ENCODE results near the gene CDCP1.
"Not testable (repeated sequence)": the region's sequence is repeated elsewhere in the genome, so short reads cannot be mapped to it uniquely, and the experiment has no call there.

Gene CDCP1

DNA sequence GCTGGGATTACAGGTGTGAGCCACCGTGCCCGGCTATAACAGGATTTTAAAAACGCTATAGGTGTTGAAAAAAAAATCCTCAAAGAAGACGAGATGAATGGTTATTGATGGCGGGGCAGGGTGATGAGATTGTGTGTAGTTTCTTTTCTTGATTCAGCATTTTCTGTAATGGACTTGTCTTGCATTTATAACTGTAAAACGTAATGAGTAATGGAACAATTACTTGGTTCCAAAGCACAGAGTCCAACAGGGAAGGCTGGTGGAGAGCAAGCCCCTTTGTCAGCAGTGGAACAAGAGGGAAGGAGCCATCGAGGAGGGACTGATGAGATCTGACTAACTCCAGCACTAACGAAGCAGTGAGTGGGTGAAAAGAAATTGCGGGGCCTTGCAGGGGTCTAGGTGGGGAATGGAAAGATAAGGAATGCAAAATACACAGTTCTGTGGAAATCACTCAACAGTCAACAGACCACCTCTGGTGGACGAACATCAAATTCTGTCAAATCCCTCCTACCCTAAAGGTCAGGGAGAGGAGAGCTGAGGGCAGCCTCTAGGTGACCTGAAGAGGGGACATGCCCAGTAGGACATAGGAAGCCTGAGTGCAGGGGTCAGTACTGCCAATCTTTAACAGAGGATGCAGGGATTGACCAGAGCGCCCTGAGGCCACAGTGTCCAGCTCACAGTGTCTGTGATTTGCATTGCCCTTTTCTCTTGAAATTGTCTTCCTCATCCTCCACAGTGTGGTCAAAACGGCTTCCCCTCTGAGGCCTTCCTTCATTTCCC lies 23.1 kb upstream of the CDCP1 start:
- DNase-seq: no peak

GRCh38 chr3:45168451-45168850 lies 22.3 kb upstream of the CDCP1 start:
- DNase-seq: no peak

- peak; percentile 85 for DNase-seq
Observed at GRCh38 chr3:45167011-45167911, 21.1 kb upstream of the CDCP1 start.

GRCh38 chr3:45166321-45166879 lies 20.2 kb upstream of the CDCP1 start:
- no peak for DNase-seq

DNA sequence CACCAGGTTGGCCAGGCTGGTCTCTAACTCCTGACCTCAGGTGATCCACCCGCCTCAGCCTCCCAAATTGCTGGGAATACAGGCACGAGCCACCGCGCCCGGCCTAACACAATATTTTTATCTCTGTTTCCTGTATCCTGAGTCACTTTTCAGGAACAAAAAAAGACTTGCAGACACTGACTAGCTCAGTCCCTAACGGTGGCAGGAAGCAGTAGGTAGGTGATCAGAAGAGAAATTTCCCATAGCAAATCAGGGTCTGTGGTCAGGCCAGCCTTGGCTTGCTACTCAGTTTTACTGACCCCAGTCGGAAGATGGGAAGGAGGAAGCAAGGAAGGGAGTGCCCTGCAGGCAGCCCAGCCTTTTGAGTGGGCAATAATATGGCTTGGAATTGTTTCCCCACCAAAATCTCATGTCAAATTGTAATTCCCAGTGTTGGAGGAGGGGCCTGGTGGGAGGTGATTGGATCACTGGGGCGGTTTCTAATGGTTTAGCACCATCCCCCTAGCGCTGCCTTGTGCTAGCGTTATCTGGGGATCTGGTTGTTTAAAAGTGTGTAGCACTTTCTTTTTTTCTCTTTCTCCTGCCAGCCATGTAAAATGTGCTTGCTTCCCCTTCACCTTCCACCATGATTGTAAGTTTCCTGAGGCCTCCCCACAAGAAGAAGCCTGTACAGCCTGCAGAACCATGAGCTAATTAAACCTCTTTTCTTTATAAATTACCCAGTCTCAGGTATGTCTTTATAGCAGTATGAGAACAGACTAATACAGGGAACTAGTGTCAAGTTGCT lies 19.5 kb upstream of the CDCP1 start:
- DNase-seq: no peak

GRCh38 chr3:45164056-45164455 lies 17.9 kb upstream of the CDCP1 start:
- DNase-seq: no peak

GRCh38 chr3:45163481-45163880 lies 17.3 kb upstream of the CDCP1 start:
- DNase-seq: no peak

GRCh38 chr3:45154641-45155147 lies 8.5 kb upstream of the CDCP1 start:
- DNase-seq: no peak

- DNase-seq: no peak
Observed at GRCh38 chr3:45153658-45154437, 7.7 kb upstream of the CDCP1 start.

DNA sequence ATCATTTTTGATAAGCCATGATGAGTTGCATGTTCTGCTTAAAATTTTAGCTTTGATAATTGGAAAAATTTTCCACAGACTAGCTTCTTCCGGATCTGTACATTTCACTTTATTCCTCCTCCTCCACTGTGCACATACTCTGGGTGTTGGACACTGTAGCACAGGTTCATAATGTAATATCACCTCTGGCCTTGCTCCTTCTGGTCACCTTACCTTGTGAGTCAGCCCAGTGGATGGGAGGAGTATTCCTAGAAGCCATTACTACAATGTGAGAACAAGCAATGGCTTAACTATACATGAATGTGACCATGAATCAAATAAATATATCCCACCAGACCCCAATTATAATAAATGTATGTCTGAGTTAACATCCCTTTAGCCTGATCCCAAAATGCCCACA lies 6.1 kb upstream of the CDCP1 start:
- no peak for DNase-seq

GRCh38 chr3:45151100-45151499 lies 4.9 kb upstream of the CDCP1 start:
- DNase-seq: no peak

DNA sequence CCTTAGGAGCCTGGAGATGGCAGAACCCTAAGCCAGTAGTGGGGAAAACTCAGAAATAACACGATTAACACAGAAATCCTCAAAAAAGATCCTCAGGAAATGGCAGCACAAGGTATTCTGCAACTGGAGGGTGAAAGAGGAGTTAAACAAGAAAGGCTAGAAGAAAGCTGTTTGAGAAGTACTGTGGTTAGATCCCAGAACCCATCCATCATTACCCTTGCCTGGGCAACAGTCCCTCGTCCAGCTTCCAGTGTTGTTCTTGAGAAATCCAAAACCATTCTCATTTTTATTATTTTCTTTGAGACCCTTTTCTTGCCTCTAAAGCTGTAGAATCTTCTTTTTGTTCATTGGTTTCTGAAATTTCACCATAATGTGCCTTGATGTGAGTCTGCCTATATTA lies 2.7 kb upstream of the CDCP1 start:
- no peak for DNase-seq

DNA sequence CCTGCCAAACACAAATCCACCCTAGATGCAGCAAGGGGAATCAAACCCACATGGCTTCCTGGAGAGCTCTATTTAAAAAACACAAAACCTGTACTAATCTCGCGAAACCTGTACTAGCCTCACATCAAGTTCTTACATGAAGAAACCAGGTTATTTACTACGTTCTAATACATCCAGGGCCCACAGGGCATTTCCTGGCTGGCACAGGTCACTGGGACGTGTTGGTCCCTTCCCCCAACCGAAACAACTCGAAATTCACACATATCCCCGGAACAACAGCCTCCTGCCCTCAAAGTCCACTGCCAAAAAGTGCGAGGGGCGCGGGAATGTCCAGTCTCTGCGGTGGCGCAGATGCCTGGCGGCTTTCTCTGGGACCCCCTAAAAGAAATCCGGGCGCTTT lies 955 bp downstream of the CDCP1 start:
- no peak for DNase-seq

DNA sequence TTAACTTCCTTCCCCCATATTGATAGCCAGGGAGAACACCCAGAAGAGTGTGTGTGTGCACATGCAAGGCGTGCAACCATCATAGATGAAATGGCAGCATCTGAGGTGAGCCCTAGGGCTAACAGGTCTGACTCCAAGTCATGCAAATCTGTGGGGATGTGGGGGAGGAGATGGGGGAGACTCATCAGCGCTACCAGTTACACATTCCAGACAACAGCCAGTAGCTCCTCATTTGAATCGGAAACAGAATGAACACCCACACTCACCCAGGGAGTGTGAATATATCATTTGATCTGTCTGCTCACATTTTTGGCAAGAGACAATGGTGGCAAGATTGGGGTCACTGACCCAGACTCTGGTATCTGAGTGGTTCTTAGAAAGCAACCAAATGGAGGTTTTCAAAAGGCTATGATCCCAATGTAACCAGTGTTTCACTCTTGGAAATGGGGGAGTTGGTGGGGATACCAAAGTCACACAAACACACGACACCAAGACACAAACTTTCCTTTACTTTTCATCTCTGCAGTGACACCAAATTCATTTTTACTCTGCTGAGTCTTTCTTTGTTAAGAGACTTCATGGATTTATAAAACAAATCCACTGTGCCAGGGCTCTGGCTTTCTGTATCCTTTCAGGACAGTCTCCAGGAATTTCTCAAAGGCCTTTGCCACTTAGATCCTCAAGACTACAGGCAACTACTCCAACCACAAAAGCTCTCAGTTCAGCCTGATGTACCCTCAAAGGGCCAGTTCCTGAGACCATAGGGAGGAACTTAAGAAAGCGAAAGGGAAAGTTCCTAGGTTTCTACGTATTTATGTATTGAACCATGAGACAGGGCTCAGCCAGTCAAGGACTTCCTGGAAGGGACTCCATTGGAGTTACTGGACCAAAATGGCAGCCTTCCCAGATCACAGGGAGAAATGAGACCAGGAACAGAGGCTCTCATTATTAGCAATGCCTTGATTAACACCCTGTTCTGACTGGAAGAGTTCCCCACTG lies 2.2 kb downstream of the CDCP1 start:
- DNase-seq: no peak

GRCh38 chr3:45140770-45141155 lies 5.4 kb downstream of the CDCP1 start:
- DNase-seq: not testable (repeated sequence)

DNA sequence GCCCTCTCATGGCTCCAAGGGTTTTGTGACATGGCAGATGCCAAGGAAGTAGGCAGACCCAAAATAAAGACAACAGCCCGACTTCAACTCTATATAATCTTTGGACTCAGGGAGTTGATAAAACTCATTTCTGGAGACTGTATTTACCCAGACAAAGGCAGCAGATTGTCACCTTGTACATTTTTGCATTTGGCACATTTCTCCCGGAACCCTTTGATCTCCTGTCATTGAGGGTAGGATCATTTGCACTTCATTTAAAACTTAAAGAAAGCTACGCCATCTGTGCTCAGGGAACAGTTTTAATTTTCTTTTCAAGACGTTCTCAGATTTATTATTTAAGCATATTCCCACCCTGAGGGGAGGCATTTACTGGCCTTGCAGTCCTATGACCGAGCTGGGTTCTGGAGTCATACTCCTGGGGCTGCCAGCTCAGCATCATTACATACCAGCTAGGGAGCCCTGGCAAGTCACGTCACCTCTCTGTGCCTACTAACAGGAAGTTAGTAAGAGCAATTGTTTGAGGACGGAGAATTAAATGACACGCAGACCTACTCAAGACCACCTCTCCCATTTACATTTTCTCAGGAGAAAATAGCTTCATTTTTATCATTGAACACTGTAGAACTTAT lies 5.9 kb downstream of the CDCP1 start:
- DNase-seq: no peak

DNA sequence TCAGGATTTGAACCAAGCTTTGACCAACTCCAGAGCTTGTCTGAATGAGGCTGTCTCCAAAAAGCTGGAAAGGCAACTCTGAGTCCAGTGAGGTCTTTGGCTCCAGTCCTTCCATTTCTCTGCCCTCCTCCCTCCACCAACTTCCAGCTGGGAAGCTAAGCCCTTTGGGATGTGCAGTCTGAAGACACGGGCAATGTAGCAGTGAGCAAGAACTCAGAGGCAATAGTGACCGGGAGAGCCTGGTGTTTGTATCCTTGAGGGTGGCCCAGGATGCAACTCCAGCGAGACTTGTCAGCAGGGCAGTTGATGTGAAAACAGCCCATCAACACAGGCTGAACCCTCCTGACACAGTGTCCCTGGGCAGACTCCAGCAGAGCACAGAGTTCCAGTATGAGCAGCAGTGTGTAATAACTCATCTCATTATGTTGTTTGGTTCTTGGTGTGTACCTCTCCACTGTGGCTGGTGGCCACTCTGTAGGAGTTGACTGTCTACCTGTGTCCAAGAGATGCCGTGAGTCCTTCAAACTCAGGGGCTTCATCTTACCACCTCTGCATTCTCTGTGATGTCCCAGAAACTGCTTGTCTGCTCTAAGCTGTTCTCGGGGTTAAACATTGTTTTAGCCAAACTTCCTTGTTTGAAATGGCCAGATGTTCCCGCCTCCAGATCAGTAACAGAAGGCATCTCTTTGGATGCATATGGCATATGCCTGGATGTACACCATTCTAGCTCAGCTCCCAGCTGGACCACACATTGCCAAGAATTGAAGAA lies 6.6 kb downstream of the CDCP1 start:
- DNase-seq: no peak

GRCh38 chr3:45137656-45138181 lies 8.5 kb downstream of the CDCP1 start:
- DNase-seq: no peak

GRCh38 chr3:45135959-45136358 lies 10.2 kb downstream of the CDCP1 start:
- DNase-seq: no peak

Measured in activated naive CD4-positive, alpha-beta T cell treated with Interleukin-2 at 50 U/mL for 16 hours (primary cell).